OCI-LY7 (cell line): ENCODE measurements around the gene SPTLC2. TPM values are rescaled to one million over a fixed set of nuclear protein-coding genes. Genes with fewer than 3 reads are reported as not detected.

Source experiments
- BruUV-seq: library from RNA; stranded (reverse); fragments of 400-500 nt; replicated peaks from 2 replicates; lab custom pipeline; 2021; lab: Mats Ljungman, UMichigan
- CTCF ChIA-PET: fragments of 300-600 bp; sonication (Branson Sonifier 250); formaldehyde crosslinking; loops from one replicate; lab custom pipeline; 2022; ENCODE audit warnings: antibody characterized with exemption; ENCODE audit not compliant: unreplicated experiment; lab: Charles Lee
- POLR2A ChIA-PET: fragments of 300-600 bp; sonication (Branson Sonifier 250); formaldehyde crosslinking; loops from one replicate; lab custom pipeline; 2022; ENCODE audit warnings: antibody characterized with exemption; lab: Charles Lee
- DNase-seq: peaks from one replicate; pipeline ENCODE4 v3.0.0-alpha.2; 2015; ENCODE audit warnings: low spot score
- H2AFZ ChIP-seq: fragments of 200-600 bp; sonication (generic), shearing (Covaris generic); 2 replicates; pipeline ENCODE4 v1.6.1; 2014; ENCODE audit warnings: mild to moderate bottlenecking, antibody characterized with exemption, low read length, moderate library complexity
- H3K27ac ChIP-seq: fragments of 200-600 bp; sonication (generic); 2 replicates; pipeline ENCODE4 v1.5.1; 2014; ENCODE audit warnings: mixed run types, low read depth, mild to moderate bottlenecking, moderate library complexity, low read length, inconsistent platforms; ENCODE audit not compliant: poor library complexity, severe bottlenecking
- H3K36me3 ChIP-seq: fragments of 200-600 bp; sonication (generic); 2 replicates; pipeline ENCODE4 v1.6.1; 2014; ENCODE audit warnings: mild to moderate bottlenecking, antibody characterized with exemption, low read length, moderate library complexity, mixed read lengths; ENCODE audit not compliant: insufficient read depth
- H3K4me1 ChIP-seq: fragments of 200-600 bp; sonication (generic); 2 replicates; pipeline ENCODE4 v1.5.1; 2014; ENCODE audit warnings: mild to moderate bottlenecking, low read length; ENCODE audit not compliant: insufficient read depth, poor library complexity, severe bottlenecking
- H3K4me2 ChIP-seq: fragments of 200-600 bp; sonication (generic); 2 replicates; pipeline ENCODE4 v1.6.1; 2014; ENCODE audit warnings: mild to moderate bottlenecking, low read length
- H3K4me3 ChIP-seq: fragments of 200-600 bp; sonication (generic); 2 replicates; pipeline ENCODE4 v1.5.1; 2014; ENCODE audit warnings: mild to moderate bottlenecking, low read depth, low read length; ENCODE audit not compliant: poor library complexity, severe bottlenecking
- H3K79me2 ChIP-seq: fragments of 200-600 bp; sonication (generic); 2 replicates; pipeline ENCODE4 v1.6.1; 2016; ENCODE audit warnings: low read depth, mild to moderate bottlenecking, low read length, moderate library complexity, mixed read lengths; ENCODE audit not compliant: insufficient read depth
- H3K9me2 ChIP-seq: fragments of 200-600 bp; sonication (generic); 2 replicates; pipeline ENCODE4 v1.6.1; 2016; ENCODE audit warnings: mild to moderate bottlenecking, low read length, mixed read lengths; ENCODE audit not compliant: insufficient read depth
- H3K9me3 ChIP-seq: fragments of 200-600 bp; sonication (generic); 2 replicates; pipeline ENCODE4 v1.6.1; 2014; ENCODE audit warnings: mild to moderate bottlenecking, mixed run types, low read length, mixed read lengths
- H4K20me1 ChIP-seq: fragments of 200-600 bp; sonication (generic); 2 replicates; pipeline ENCODE4 v1.6.1; 2014; ENCODE audit warnings: mild to moderate bottlenecking, antibody characterized with exemption, low read length, moderate library complexity, mixed read lengths; ENCODE audit not compliant: insufficient read depth
- CTCF ChIP-seq: fragments of 200-600 bp; sonication (generic); conservative IDR thresholded peaks from 2 replicates; pipeline ENCODE4 v1.5.1; 2014; ENCODE audit warnings: mild to moderate bottlenecking, antibody characterized with exemption, low read length, moderate library complexity, mixed read lengths
- EZH2phosphoT487 ChIP-seq: fragments of 200-600 bp; sonication (generic); IDR thresholded peaks from 2 replicates; pipeline ENCODE4 v1.6.1; 2018; ENCODE audit warnings: low read depth, borderline replicate concordance, mild to moderate bottlenecking, mixed run types, antibody characterized with exemption, low read length, moderate library complexity, mixed read lengths
- intact Hi-C: fragments of 100-400 bp; cut with micrococcal nuclease; formaldehyde crosslinking; loops from one replicate; pipeline ENCODE4 v1.10.0; 2022; ENCODE audit not compliant: unreplicated experiment
- total RNA-seq, 2 experiments: library from RNA; depleted of rRNA in 1 of 2; stranded (reverse); fragments of >200 nt in 1 of 2; shearing (Covaris generic) in 1 of 2; gene quantifications; 2 replicates each; pipeline ENCODE4 v1.2.3, GENCODE V29; 2014 to 2022

The SPTLC2 gene
- total RNA-seq, 2 experiments from 2014 or later, result 14.7 to 45.1 TPM

DNA sequence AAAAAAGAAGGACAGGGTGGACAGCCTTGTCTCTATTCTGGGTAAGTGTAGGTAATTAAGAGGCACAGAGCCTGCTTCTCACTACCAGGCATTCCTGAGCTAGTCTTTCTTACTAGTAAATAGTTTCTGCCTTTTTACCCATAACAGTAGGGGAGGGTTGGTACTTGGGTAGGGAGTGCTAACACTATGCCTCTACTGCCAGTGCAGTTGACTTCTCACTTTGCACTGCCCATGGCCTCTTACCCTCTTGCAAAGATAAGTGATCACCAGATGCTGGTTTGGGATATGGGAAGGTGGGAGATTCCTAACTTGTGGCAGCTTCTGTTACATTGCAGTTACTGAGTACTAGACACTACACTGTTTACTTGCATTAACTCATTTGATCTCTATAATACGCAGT, 146.9 kb downstream of the SPTLC2 start:
- Histone ChIP-seq H2AFZ (no peak overlapping the region), H3K79me2 (no peaks in the 10 kb centered on the region), H4K20me1 (peaks cover 4% of the 10 kb centered on the region), H3K27ac (no peak overlapping the region), H3K4me1 (no peaks in the 10 kb centered on the region), H3K36me3 (peaks cover 51% of the 10 kb centered on the region), H3K9me2 (no peaks in the 10 kb centered on the region), H3K9me3 (no peaks in the 10 kb centered on the region), H3K4me2 (no peak overlapping the region), H3K4me3 (no peak overlapping the region)
- intact Hi-C loops, result no loop called here
- TF ChIP-seq EZH2phosphoT487 (no peak), CTCF (no peak)
- CTCF ChIA-PET, result no interaction called here
- no TSS peak for BruUV-seq
- POLR2A ChIA-PET, result no interaction called here
- DNase-seq, result no peak

DNA sequence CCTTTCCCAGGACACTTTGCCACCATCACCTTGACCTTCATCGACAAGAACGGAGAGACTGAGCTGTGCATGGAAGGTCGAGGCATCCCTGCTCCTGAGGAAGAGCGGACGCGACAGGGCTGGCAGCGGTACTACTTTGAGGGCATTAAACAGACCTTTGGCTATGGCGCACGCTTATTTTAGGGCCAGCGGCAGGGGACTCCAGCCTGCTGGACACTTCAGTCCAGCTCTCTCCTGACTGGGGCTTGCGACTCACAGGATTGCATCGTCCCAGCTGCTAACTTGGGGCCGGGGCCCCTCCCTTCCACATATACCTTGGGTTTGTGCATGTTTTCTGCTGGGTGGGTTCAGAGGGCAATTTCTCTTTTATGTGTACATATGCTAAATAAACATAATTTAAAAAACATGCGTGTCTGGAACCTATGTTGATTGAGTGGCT, 147.4 kb downstream of the SPTLC2 start:
- Histone ChIP-seq H3K4me1 (no peaks in the 10 kb centered on the region), H3K9me2 (no peaks in the 10 kb centered on the region), H4K20me1 (peaks cover 4% of the 10 kb centered on the region), H3K9me3 (no peaks in the 10 kb centered on the region), H3K79me2 (no peaks in the 10 kb centered on the region), H3K4me3 (no peak overlapping the region), H2AFZ (no peak overlapping the region), H3K4me2 (no peak overlapping the region), H3K36me3 (peaks cover 56% of the 10 kb centered on the region), H3K27ac (no peak overlapping the region)
- ChIA-PET POLR2A (interaction anchor here (0.7 kb wide), 1 partner anchor 107 kb away, joined by 3 read pairs; no protein-coding TSS in a partner anchor), CTCF (no interaction called here)
- TSS peak; percentile 70 for BruUV-seq
- no peak for DNase-seq
- intact Hi-C loops, result no loop called here
- no peak for TF ChIP-seq CTCF
- TF ChIP-seq EZH2phosphoT487, result no peak

DNA sequence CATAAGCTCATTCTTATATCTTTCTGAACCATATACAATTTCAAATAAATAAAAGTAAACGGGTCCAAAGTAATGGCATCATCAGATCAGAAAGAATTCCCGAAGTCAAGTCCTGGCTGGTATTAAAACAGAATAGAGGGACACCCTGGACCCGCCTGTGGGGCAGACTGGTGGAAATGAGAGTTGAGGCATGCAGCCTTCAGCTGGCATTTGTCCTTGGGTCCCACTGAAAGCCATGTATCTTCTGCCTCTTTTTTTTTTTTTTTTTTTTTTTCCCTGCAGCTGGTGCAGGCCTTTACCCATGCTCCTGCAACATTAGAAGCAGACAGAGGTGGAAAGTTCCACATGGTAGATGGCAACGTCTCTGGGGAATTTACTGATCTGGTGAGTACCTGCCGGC, 148.6 kb downstream of the SPTLC2 start:
- no peak overlapping the region for H3K4me2 ChIP-seq
- TF ChIP-seq CTCF, result no peak
- TF ChIP-seq EZH2phosphoT487, result no peak
- intact Hi-C loops, result no loop called here
- POLR2A ChIA-PET, result interaction anchor here (0.6 to 1.3 kb wide), 3 partner anchors 8 to 681 kb away, joined by 3 to 8 read pairs (median 3); no protein-coding TSS in a partner anchor
- no peak overlapping the region for H3K27ac ChIP-seq
- H2AFZ ChIP-seq, result no peak overlapping the region
- CTCF ChIA-PET, result interaction anchor here (0.8 kb wide), 1 partner anchor 11 kb away, joined by 3 read pairs; no protein-coding TSS in a partner anchor
- H3K9me2 ChIP-seq, result no peaks in the 10 kb centered on the region
- no peaks in the 10 kb centered on the region for H3K4me1 ChIP-seq
- H3K36me3 ChIP-seq, result peaks cover 68% of the 10 kb centered on the region
- no peak for DNase-seq
- H4K20me1 ChIP-seq, result peaks cover 4% of the 10 kb centered on the region
- no peak overlapping the region for H3K4me3 ChIP-seq
- H3K9me3 ChIP-seq, result no peaks in the 10 kb centered on the region
- H3K79me2 ChIP-seq, result no peaks in the 10 kb centered on the region
- no TSS peak for BruUV-seq
